Ectodermal cell (in vitro differentiated cells): ENCODE results near the gene CFAP61.

ENCODE experiments used
- H3K27ac ChIP-seq: 2 replicates; pipeline ENCODE4 v1.7.0; 2013; ENCODE audit warnings: mild to moderate bottlenecking, low read depth, low read length; ENCODE audit not compliant: insufficient read depth, poor library complexity, severe bottlenecking
- H3K27me3 ChIP-seq: 2 replicates; pipeline ENCODE4 v1.7.0; 2013; ENCODE audit warnings: mild to moderate bottlenecking, low read length; ENCODE audit not compliant: insufficient read depth, control insufficient read depth, poor library complexity, severe bottlenecking
- H3K36me3 ChIP-seq: one replicate; pipeline ENCODE4 v1.7.0; 2013; ENCODE audit warnings: low read length; ENCODE audit not compliant: control insufficient read depth, insufficient read depth
- H3K4me1 ChIP-seq: one replicate; pipeline ENCODE4 v1.7.0; 2013; ENCODE audit warnings: low read length; ENCODE audit not compliant: control insufficient read depth, insufficient read depth
- H3K4me3 ChIP-seq: 2 replicates; pipeline ENCODE4 v1.7.0; 2013; ENCODE audit warnings: low read depth, low read length, control low read depth; ENCODE audit not compliant: insufficient read depth
- H3K9me3 ChIP-seq: 2 replicates; pipeline ENCODE4 v1.7.0; 2013; ENCODE audit warnings: mild to moderate bottlenecking, low read length, moderate library complexity; ENCODE audit not compliant: control insufficient read depth
- WGBS, 2 experiments: methylation state at CpG; one replicate each; pipeline ENCODE4 v1.1.7; 2013; ENCODE audit warnings: missing lambda C conversion rate in 2 of 2; 5-methylcytosine and 5-hydroxymethylcytosine counted together

The CFAP61 gene

DNA sequence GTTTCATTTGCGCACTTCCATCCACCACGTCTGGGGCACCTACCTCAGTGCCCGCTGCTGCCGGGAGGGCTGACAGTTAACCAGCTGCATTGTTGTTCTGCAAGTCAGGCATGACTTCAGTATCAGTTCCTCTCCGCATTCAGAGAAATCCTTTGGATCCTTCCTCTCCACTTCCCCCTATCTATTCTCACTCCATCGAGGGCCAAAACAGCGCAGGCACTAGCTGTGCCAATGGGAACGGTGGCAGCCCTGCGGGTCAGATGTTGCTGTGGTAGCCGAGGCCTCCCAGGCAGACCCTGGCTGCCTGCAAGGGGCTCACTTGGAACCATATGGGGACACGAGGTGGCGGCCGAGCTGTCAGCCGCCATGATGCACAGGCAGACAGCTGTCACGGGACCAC lies 251.4 kb downstream of the CFAP61 start:
- WGBS, 2 experiments = 89 to 90% methylated on average over 15 of the region's 15 CpGs

GRCh38 chr20:20304942-20305341 lies 252.6 kb downstream of the CFAP61 start:
- H3K36me3 ChIP-seq = no peaks in the 10 kb centered on the region
- WGBS, 2 experiments = 91 to 97% methylated on average over 11 of the region's 11 CpGs
- H3K9me3 ChIP-seq = no peaks in the 10 kb centered on the region
- H3K4me1 ChIP-seq = no peaks in the 10 kb centered on the region
- no peaks in the 10 kb centered on the region for H3K27me3 ChIP-seq
- H3K27ac ChIP-seq = no peak overlapping the region
- no peak overlapping the region for H3K4me3 ChIP-seq

More for the DNA sequence above, 251.4 kb downstream of the CFAP61 start:
- Histone ChIP-seq H3K27me3 (no peaks in the 10 kb centered on the region), H3K4me1 (no peaks in the 10 kb centered on the region), H3K27ac (no peak overlapping the region), H3K9me3 (no peaks in the 10 kb centered on the region), H3K4me3 (no peak overlapping the region), H3K36me3 (no peaks in the 10 kb centered on the region)

- WGBS, 2 experiments = 89 to 90% methylated on average over 2 to 3 of the region's 3 CpGs
- no peaks in the 10 kb centered on the region for H3K9me3 ChIP-seq
- no peaks in the 10 kb centered on the region for H3K27me3 ChIP-seq
- H3K4me3 ChIP-seq = no peak overlapping the region
- H3K27ac ChIP-seq = no peak overlapping the region
- H3K4me1 ChIP-seq = no peaks in the 10 kb centered on the region
- H3K36me3 ChIP-seq = no peaks in the 10 kb centered on the region
These were observed 260.2 kb downstream of the CFAP61 start for GRCh38 chr20:20312562-20312961.

- Histone ChIP-seq H3K27me3 (no peaks in the 10 kb centered on the region), H3K9me3 (no peaks in the 10 kb centered on the region)
These were observed 264.9 kb downstream of the CFAP61 start for GRCh38 chr20:20317195-20317594.

DNA sequence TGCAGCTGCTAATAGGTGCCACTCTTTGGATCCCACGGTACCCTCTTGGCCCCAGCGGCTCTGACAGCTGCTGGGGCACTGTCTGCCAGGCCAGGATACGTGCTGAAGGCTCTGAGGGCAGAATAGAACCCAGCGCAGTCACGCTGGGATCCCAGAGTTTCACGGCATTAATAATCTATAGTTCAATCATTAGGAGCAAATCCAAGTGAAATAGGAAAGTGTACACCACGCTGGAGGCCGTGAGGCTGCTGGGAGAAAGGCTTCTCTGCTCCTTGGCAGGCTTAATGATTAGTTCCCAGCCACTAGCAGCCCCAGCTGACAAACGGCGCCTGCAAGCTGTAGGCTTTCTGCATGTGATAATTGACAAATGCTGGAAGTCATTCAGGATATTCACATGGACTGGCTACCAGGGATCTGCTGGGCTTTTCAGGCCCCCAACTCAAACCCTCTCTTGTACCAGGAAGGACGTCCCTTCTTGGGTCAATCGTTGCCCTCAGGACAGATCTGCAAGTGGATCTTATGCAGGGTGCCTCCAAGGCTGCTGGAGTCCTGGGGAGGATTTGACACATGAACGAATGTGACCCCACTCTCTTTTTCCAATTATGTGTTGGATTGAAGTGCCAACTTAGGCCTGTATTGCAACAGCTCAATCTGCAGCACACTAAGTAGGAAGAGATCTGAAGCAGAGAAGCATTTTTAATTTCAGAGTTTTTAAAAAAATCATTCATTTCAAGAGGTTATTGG lies 265.5 kb downstream of the CFAP61 start:
- Histone ChIP-seq H3K9me3 (no peaks in the 10 kb centered on the region), H3K36me3 (no peaks in the 10 kb centered on the region), H3K27me3 (no peaks in the 10 kb centered on the region), H3K27ac (no peak overlapping the region), H3K4me1 (no peaks in the 10 kb centered on the region), H3K4me3 (no peak overlapping the region)
- 85 to 90% methylated on average over 13 of the region's 13 CpGs for WGBS, 2 experiments

More at GRCh38 chr20:20317195-20317594, 264.9 kb downstream of the CFAP61 start:
- no peak overlapping the region for H3K4me3 ChIP-seq
- no peaks in the 10 kb centered on the region for H3K4me1 ChIP-seq
- no peaks in the 10 kb centered on the region for H3K36me3 ChIP-seq
- H3K27ac ChIP-seq = no peak overlapping the region
- WGBS, 2 experiments = 90 to 92% methylated on average over 4 of the region's 4 CpGs

- H3K4me1 ChIP-seq = no peaks in the 10 kb centered on the region
- no peaks in the 10 kb centered on the region for H3K9me3 ChIP-seq
- 85 to 87% methylated on average over 9 of the region's 9 CpGs for WGBS, 2 experiments
- no peak overlapping the region for H3K4me3 ChIP-seq
- H3K36me3 ChIP-seq = no peaks in the 10 kb centered on the region
- no peaks in the 10 kb centered on the region for H3K27me3 ChIP-seq
- H3K27ac ChIP-seq = no peak overlapping the region
These were observed 266.2 kb downstream of the CFAP61 start for GRCh38 chr20:20318365-20319161.

DNA sequence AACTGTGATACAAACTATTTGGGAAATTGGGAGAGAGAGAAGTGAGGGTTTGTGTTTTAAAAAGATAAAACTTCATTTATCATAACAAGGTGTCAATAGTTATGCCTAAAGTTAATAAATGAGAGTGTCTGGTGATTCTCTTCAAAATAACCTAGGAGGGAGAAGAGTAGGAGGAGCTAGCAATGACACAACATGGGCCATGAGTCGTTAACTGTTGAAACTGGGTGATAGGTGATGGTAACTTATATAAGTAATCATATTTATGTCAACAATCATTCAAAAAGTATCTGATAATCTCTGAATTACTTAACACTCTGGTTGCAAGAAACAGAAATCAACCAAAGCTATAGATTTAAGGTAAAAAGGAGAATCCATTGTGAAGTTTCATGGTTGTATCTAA lies 268.8 kb downstream of the CFAP61 start:
- Histone ChIP-seq H3K27ac (no peak overlapping the region), H3K4me1 (no peaks in the 10 kb centered on the region), H3K9me3 (no peaks in the 10 kb centered on the region), H3K36me3 (no peaks in the 10 kb centered on the region), H3K27me3 (no peaks in the 10 kb centered on the region), H3K4me3 (no peak overlapping the region)
- no CpG with 5 or more reads among the region's 1 CpG for WGBS, 2 experiments

- H3K9me3 ChIP-seq = no peaks in the 10 kb centered on the region
- no peak overlapping the region for H3K4me3 ChIP-seq
- no peaks in the 10 kb centered on the region for H3K36me3 ChIP-seq
- 93 to 100% methylated on average over 1 of the region's 1 CpG for WGBS, 2 experiments
- H3K27me3 ChIP-seq = no peaks in the 10 kb centered on the region
- no peak overlapping the region for H3K27ac ChIP-seq
- no peaks in the 10 kb centered on the region for H3K4me1 ChIP-seq
These were observed 269.6 kb downstream of the CFAP61 start for GRCh38 chr20:20321917-20322316.

- Histone ChIP-seq H3K27me3 (no peaks in the 10 kb centered on the region), H3K27ac (no peak overlapping the region), H3K36me3 (no peaks in the 10 kb centered on the region), H3K9me3 (no peaks in the 10 kb centered on the region), H3K4me3 (no peak overlapping the region), H3K4me1 (no peaks in the 10 kb centered on the region)
- 90 to 92% methylated on average over 6 of the region's 6 CpGs for WGBS, 2 experiments
These were observed 270.6 kb downstream of the CFAP61 start for GRCh38 chr20:20322912-20323311.

DNA sequence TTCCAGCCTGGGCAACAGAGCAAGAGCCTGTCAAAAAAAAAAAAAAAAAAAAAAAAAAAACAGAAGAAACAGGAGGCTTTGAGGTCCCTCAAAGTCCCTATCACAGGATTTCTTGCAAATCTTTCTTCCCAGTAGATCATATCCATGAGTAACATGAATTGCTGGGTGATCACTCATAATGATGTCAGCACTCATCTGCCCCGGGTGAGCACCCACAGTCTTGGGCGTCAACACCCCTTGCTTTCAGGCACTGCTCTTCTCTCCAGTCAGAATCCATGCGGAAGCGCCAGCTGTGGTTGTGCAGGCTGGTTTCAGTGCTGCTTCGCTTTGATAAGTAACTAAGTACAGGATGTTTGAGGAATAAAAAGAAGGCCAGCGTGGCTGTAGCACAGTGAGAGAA lies 275.4 kb downstream of the CFAP61 start:
- WGBS, 2 experiments = 94 to 96% methylated on average over 6 of the region's 6 CpGs
- H3K27me3 ChIP-seq = no peaks in the 10 kb centered on the region
- no peaks in the 10 kb centered on the region for H3K4me1 ChIP-seq
- H3K27ac ChIP-seq = no peak overlapping the region
- no peak overlapping the region for H3K4me3 ChIP-seq
- H3K36me3 ChIP-seq = no peaks in the 10 kb centered on the region
- no peaks in the 10 kb centered on the region for H3K9me3 ChIP-seq
